Measurements from ENCODE around the gene SOX6.

SOX6 gene

DNA sequence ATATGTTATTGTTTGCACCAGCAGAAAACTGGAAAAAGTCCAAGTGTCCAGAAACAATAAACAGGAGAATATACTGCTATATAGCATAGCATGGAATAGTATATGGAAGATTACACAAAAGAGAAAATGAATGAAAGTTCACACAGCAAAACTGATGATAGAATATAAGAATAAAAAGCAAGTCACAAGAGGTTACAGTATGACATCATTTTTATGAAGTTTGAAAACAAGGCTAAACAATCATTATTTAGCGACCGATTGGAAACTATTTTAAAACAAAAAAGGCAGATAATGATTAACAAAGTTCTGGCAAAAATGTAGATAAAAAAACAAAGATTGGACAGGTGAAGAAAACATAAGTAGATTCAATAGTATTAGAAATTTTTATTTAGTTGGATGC, 47.1 kb downstream of the SOX6 start:
- TF ChIP-seq, protein P1, sequence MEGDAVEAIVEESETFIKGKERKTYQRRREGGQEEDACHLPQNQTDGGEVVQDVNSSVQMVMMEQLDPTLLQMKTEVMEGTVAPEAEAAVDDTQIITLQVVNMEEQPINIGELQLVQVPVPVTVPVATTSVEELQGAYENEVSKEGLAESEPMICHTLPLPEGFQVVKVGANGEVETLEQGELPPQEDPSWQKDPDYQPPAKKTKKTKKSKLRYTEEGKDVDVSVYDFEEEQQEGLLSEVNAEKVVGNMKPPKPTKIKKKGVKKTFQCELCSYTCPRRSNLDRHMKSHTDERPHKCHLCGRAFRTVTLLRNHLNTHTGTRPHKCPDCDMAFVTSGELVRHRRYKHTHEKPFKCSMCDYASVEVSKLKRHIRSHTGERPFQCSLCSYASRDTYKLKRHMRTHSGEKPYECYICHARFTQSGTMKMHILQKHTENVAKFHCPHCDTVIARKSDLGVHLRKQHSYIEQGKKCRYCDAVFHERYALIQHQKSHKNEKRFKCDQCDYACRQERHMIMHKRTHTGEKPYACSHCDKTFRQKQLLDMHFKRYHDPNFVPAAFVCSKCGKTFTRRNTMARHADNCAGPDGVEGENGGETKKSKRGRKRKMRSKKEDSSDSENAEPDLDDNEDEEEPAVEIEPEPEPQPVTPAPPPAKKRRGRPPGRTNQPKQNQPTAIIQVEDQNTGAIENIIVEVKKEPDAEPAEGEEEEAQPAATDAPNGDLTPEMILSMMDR (IDR thresholded peaks at IDR 0.05; ENCODE audit: insufficient read depth, low read length, poor library complexity, severe bottlenecking) = no peak

DNA sequence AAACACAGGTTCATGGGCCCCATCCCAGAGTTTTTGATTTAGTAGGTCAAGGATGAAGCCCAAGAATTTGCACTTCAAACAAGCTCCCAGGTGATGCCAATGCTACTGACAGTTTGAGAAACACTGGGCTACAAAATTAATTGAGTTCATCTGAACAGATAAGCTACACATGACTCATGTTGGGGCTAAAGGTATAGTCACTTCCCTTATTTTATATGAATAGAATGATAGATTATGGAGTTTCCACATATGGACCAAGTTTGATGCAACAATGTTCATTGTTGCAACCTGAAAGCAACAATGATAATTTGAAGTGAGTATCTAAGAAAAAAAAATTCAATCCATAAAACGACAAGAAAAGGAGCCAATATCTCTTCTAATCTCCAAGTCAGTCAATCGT, 54.9 kb downstream of the SOX6 start:
- no peaks in the 10 kb centered on the region for H3K36me3 ChIP-seq (ENCODE audit: control insufficient read depth, insufficient read depth, low read length)
- TF ChIP-seq, protein P1 (IDR thresholded peaks at IDR 0.05; ENCODE audit: insufficient read depth, low read length, poor library complexity, severe bottlenecking) = no peak

More for the DNA sequence above, 47.1 kb downstream of the SOX6 start:
- DNase-seq (ENCODE audit: extremely low read depth, insufficient read length) = no peak
- no peak overlapping the region for H3K4me3 ChIP-seq (replicated peaks; ENCODE audit: low read depth, low read length)
- H3K27me3 ChIP-seq (replicated peaks; ENCODE audit: control insufficient read depth, insufficient read depth, low read length) = no peaks in the 10 kb centered on the region
- no peaks in the 10 kb centered on the region for H3K36me3 ChIP-seq (ENCODE audit: control insufficient read depth, insufficient read depth, low read length)

DNA sequence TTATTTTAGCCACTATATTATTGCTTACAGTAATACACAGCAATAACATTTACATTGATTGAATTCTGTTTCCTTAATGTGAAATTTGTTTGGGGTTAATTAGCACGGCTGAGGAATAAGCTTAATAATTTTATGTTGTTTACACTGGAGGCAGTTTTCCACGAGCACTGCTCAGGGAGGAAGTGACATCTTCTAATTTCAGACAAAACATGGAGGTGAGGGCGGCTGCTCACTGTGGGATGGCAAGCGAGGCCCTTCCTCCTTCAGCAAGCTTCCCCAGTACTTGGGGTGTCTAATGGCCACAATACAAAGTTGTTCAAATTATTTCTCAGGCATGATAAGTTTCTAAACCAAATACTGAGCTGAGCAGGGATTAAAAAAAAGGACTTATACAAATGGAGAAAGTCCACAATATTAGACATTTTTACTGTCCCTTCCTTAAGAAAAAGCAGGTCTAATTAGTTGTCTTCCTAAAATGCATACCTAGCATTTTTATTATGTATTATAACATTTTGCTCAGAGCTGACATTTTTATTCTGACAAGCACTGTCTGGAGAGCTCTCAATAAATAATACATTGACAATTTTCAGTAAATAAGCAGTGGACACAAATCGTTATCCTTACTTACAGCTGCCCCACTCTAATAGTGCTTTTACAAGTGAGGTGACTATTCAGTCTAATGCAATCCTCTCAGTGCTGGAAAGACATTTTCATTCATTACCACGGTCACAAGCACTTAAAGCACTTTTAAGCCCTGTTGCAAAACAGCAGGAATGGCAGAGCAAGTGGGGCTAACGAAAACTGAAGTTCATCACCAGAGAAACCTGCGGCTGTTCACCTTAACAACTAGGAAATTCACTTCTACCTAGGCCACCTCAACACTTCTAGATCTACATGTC, 56.2 kb downstream of the SOX6 start:
- DNase-seq (ENCODE audit: extremely low read depth, insufficient read length) = no peak
- TF ChIP-seq, protein P1 (IDR thresholded peaks at IDR 0.05; ENCODE audit: insufficient read depth, low read length, poor library complexity, severe bottlenecking) = no peak
- Histone ChIP-seq H3K4me3 (replicated peaks; ENCODE audit: low read depth, low read length) (no peak overlapping the region), H3K27me3 (replicated peaks; ENCODE audit: control insufficient read depth, insufficient read depth, low read length) (no peaks in the 10 kb centered on the region), H3K36me3 (ENCODE audit: control insufficient read depth, insufficient read depth, low read length) (no peaks in the 10 kb centered on the region)

More for the DNA sequence above, 54.9 kb downstream of the SOX6 start:
- no peak overlapping the region for H3K4me3 ChIP-seq (replicated peaks; ENCODE audit: low read depth, low read length)
- no peaks in the 10 kb centered on the region for H3K27me3 ChIP-seq (replicated peaks; ENCODE audit: control insufficient read depth, insufficient read depth, low read length)
- DNase-seq (ENCODE audit: extremely low read depth, insufficient read length) = no peak

DNA sequence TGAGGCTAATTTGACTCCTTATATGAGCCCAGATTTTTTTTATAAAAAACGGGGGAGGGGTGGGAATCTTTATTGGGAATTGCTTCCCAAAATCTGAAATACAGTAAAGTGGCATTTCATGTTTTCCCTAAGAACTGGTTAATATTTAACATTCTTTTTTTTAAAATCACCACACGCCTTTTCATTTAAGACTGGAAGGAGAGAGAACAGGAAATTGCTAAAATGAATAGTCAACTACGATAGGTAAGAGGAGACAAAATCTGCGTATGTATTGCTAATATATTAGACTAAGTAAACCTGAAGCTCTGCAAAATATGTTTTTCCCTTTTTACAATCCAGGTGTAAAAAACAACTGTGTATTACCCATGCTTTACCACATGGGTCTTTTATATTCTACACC, 57.0 kb downstream of the SOX6 start:
- TF ChIP-seq, protein P1 (IDR thresholded peaks at IDR 0.05; ENCODE audit: insufficient read depth, low read length, poor library complexity, severe bottlenecking) = no peak
- no peak overlapping the region for H3K4me3 ChIP-seq (replicated peaks; ENCODE audit: low read depth, low read length)
- DNase-seq (ENCODE audit: extremely low read depth, insufficient read length) = no peak
- H3K36me3 ChIP-seq (ENCODE audit: control insufficient read depth, insufficient read depth, low read length) = no peaks in the 10 kb centered on the region
- no peaks in the 10 kb centered on the region for H3K27me3 ChIP-seq (replicated peaks; ENCODE audit: control insufficient read depth, insufficient read depth, low read length)

DNA sequence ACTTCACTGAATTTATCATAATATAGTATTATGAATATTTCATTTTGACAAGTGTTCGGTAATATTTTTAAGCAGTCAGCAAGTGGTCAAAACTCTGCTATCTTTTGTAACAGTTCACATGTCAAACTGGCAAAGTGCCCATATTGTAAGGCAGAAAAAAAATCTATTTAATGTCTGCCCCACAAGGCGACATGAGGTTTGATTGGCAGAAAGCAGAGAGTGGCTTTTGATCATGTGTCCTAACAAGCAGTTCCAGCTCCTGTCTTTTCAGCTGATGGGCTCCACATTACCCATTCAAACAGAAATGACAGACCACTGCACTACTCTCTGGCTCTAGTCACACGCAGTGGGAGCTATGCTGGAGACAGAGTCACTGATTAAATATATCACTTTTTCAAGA, 59.0 kb downstream of the SOX6 start:
- H3K4me3 ChIP-seq (replicated peaks; ENCODE audit: low read depth, low read length) = no peak overlapping the region
- no peaks in the 10 kb centered on the region for H3K27me3 ChIP-seq (replicated peaks; ENCODE audit: control insufficient read depth, insufficient read depth, low read length)
- no peaks in the 10 kb centered on the region for H3K36me3 ChIP-seq (ENCODE audit: control insufficient read depth, insufficient read depth, low read length)
- DNase-seq (ENCODE audit: extremely low read depth, insufficient read length) = no peak
- TF ChIP-seq, protein P1 (IDR thresholded peaks at IDR 0.05; ENCODE audit: insufficient read depth, low read length, poor library complexity, severe bottlenecking) = no peak

All from GM06990 (cell line).